GM23248 (cell line): ENCODE measurements around the gene ACAP3.

Experiments
- EZH2 ChIP-seq: fragments of 200-600 bp; sonication (generic); IDR thresholded peaks from 2 replicates; pipeline ENCODE4 v1.6.1; 2018; ENCODE audit warnings: antibody characterized with exemption, mild to moderate bottlenecking; ENCODE audit not compliant: insufficient read depth, poor library complexity, severe bottlenecking
- EZH2phosphoT487 ChIP-seq: fragments of 200-600 bp; sonication (generic); IDR thresholded peaks from 2 replicates; pipeline ENCODE4 v1.6.1; 2018; ENCODE audit warnings: antibody characterized with exemption, moderate library complexity, mild to moderate bottlenecking, low read depth; ENCODE audit not compliant: insufficient read depth

- no peak for TF ChIP-seq EZH2
- TF ChIP-seq EZH2phosphoT487 = no peak
Observed at GRCh38 chr1:1273209-1273511, 34.6 kb downstream of the ACAP3 start.
